Stimulated activated CD4-positive, alpha-beta T cell treated with anti-CD3 and anti-CD28 coated beads, Interleukin-4, amount 100 ng/mL, for 24 hours (primary cell): ENCODE results near the gene PSPC1.
"Not testable (repeated sequence)": the region's sequence is repeated elsewhere in the genome, so short reads cannot be mapped to it uniquely, and the experiment has no call there.

ENCODE experiments used
- DNase-seq: peaks from one replicate; pipeline ENCODE4 v3.0.0-alpha.2; 2020

PSPC1 gene

GRCh38 chr13:19782727-19783682, at the start of gene PSPC1:
TSS of gene PSPC1 (minus strand) at chr13:19782945. CDS start at chr13:19782757, 188 bp downstream.
- peak; percentile 96 for DNase-seq

- DNase-seq: no peak
Observed at GRCh38 chr13:19822673-19823072, 39.9 kb upstream of the PSPC1 start.

- peak; percentile 19 for DNase-seq
Observed at GRCh38 chr13:19818223-19818842, 35.6 kb upstream of the PSPC1 start.

GRCh38 chr13:19817510-19818158, 34.9 kb upstream of the PSPC1 start:
- DNase-seq: no peak

DNA sequence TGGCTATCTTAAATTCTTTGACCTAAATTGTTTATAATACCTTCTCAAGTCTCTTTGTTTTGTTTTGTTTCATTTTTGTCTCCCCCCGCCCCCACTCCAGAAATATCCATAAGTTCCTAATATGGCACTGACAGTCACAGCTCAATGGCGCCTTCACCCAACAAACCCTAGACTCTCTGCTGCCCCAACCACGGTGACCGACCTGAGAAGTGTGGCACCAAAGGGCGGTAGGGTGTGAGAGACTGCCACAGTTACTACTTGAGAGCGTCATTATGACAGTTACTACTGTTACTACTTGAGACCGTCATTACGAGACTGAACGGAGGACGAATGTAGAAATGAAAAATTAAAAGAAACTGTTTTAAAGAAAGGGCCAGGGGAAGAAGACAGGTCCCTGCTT, 34.4 kb upstream of the PSPC1 start:
- no peak for DNase-seq

DNA sequence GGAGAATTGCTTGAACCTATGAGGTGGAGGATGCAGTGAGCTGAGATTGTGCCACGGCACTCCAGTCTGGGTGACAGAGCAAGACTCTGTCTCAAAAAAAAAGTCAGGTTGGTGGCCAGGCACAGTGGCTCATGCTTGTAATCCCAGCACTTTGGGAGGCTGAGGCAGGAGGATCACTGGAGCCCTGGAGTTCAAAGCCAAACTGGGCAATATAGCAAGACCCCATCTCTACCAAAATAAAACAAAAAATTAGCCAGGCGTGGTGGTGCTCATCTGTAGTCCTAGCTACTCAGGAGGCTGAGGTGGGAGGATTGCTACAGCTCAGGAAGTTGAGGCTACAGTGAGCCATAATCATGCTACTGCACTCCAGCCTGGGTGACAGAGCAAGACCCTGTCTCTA, 33.1 kb upstream of the PSPC1 start:
- DNase-seq: not testable (repeated sequence)

- DNase-seq: no peak
Observed at GRCh38 chr13:19810996-19811881, 28.5 kb upstream of the PSPC1 start.

GRCh38 chr13:19810151-19810550, 27.4 kb upstream of the PSPC1 start:
- no peak for DNase-seq

- no peak for DNase-seq
Observed at GRCh38 chr13:19805765-19806164, 23.0 kb upstream of the PSPC1 start.

- no peak for DNase-seq
Observed at GRCh38 chr13:19795956-19796355, 13.2 kb upstream of the PSPC1 start.

GRCh38 chr13:19794631-19795030, 11.9 kb upstream of the PSPC1 start:
- no peak for DNase-seq

GRCh38 chr13:19791953-19792537, 9.3 kb upstream of the PSPC1 start:
- no peak for DNase-seq

DNA sequence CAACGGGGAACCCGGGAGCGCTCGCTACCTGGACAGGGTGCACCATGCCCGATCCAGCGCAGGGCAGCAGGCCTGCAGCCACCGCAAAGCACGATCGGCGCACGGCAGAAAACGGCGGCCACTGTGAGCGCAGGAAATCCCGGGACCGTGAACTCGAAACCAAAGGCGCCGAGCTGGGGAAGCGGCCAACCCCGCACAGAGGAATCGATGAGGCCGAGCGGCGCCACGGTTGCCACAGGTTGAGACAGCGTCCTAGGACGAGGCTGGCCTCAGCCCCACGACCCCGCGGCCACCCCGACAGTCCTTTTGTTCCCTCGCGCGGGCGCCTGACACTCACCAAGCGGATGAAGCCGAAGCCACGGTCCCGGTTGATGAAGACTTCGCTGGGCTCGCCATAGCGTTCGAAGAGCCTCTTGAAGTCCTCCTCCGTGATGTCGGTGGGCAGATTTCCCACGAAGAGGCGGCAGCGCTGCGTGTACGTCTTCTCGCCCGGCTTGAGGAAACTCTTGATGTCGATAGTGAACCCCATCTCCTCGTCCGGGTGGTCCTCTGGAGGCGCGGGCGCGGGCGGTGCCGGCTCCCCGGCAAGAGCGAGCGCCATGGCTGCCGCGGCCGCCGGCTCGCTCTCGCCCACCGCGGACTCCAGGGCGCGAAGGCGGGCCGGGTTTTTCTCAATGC, 557 bp downstream of the PSPC1 start:
- peak; percentile 59 for DNase-seq

DNA sequence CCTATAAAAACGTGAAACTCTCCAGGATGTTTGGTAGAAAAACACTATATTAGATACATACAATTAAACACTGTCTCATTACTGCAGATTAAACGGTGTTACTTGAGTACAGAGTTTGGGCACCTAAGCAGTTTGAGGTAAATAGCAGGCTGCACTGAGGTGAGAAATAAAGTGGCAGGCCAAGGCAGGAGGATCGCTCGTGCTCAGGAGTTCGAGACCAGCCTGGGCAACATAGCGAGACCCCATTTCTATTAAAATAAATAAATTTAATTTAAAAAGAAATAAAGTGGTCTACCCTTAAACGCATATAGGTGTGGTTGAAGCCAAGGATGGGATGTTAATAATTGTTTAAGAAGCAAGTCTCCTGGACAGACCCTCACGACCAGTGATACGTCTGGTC, 1.2 kb downstream of the PSPC1 start:
- no peak for DNase-seq

- not testable (repeated sequence) for DNase-seq
Observed at GRCh38 chr13:19780753-19781418, 1.9 kb downstream of the PSPC1 start.

DNA sequence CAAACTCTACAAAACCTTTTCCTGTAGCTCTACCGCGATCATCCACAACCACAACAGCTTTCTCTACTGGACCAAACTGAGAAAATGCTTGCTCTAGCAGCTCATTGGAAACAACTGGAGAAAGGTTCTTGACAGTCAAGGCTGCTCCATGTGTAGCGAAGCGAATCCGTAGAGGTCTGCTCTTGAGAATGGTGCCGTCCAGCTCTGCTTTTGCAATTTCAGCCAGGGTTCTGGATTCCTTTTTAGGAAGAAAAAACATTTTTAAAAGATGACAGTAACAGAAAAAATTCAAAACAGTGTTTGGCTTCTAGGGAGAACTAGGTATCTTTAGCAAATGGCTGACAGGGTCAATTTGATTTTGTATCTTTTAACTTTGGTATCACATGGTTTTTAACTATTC, 10.4 kb downstream of the PSPC1 start:
- no peak for DNase-seq

DNA sequence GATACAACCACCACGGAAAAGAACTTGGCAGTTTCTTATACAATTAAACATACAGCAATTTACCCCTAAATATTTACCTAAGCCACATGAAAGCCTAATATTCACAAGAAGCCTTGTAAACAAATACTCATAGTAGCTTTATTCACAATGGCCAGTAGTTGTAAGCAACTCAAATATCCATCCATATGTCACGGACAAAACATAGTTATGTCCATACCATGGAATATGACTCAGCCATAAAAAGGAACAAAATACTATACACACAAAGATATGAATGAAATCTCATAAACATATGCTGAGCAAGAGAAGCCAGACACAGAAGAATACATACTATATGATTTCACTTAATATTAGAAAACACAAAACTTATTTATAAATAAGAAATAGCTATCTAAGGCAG, 12.9 kb downstream of the PSPC1 start:
- no peak for DNase-seq

DNA sequence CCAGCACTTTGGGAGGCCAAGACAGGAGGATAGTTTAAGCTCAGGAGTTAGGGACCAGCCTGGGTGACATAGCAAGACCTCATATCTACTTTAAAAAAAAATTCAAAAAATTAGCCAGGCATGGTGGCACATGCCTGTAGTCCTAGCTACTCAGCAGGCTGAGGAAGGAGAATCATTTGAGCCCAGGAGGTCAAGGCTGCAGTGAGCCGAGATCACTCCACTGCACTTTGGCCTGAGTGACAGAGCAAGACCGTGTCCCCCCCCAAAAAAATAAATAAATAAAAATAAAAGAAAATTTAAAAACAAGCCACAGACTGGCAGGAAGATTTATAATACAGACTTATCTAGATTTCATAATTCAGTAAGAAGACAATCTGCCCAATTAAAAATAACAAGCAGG, 14.8 kb downstream of the PSPC1 start:
- no peak for DNase-seq

DNA sequence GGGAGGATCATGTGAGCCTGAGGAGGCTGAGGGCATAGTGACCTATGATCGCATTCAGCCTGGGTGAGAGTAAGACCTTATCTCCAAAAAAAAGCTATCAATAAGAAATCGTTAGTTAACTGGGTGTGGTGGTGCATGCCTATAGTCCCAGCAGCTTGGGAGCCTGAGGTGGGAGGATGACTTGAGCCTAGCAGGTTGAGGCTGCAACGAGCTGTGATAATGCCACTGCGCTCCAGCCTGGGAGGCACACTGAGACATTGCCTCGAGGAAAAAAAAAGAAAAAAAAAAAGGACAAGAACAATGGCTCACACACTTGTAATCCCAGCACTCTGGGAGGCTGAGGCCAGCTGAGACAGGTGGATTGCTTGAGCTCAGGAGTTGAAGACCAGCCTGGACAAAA, 16.2 kb downstream of the PSPC1 start:
- no peak for DNase-seq

GRCh38 chr13:19764237-19764636, 18.5 kb downstream of the PSPC1 start:
- DNase-seq: no peak

DNA sequence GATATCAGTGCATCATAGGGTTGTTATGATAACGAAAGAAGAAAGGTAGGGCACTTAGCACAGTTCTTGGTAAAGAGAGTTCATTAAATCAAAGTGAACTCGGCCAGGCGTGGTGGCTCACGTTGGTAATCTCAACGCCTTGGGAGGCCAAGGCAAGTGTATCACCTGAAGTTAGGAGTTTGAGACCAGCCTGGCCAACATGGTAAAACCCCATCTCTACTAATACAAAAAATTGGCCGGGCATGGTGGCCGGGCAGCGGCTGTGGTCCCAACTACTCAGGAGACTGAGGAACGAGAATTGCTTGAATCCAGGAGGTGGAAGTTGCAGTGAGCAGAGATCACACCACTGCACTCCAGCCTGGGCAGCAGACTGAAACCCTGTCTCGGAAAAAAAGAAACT, 19.1 kb downstream of the PSPC1 start:
- DNase-seq: no peak
